Thymus (tissue), 14 donors: ENCODE data around the gene HSPA2. TPM values are rescaled to one million over a fixed set of nuclear protein-coding genes. Genes with fewer than 3 reads are reported as not detected.

Experiments
- DNase-seq, 9 donors: peaks; one replicate each; pipeline ENCODE4 v3.0.0-alpha.2; 2013; ENCODE audit warnings: low spot score in 9 of 9, low read depth in 6 of 9, missing footprints in 1 of 9
- H3K27ac ChIP-seq, 2 donors: one replicate each; pipeline ENCODE4 v1.5.1; 2013; ENCODE audit warnings: control low read depth in 1 of 2, low read depth in 1 of 2, low read length in 1 of 2, mild to moderate bottlenecking in 1 of 2, moderate library complexity in 1 of 2
- H3K27me3 ChIP-seq, 2 donors: one replicate each; pipeline ENCODE4 v1.5.1; 2013; ENCODE audit warnings: low read length in 1 of 2; ENCODE audit not compliant: control insufficient read depth in 2 of 2, insufficient read depth in 1 of 2
- H3K36me3 ChIP-seq, 2 donors: one replicate each; pipeline ENCODE4 v1.5.1; 2013; ENCODE audit warnings: low read length in 1 of 2, mild to moderate bottlenecking in 1 of 2, moderate library complexity in 1 of 2; ENCODE audit not compliant: control insufficient read depth in 2 of 2, insufficient read depth in 2 of 2
- H3K4me1 ChIP-seq, 2 donors: one replicate each; pipeline ENCODE4 v1.5.1; 2013; ENCODE audit warnings: low read length in 2 of 2; ENCODE audit not compliant: control insufficient read depth in 2 of 2, insufficient read depth in 2 of 2
- H3K4me3 ChIP-seq, 2 donors: one replicate each; pipeline ENCODE4 v1.5.1; 2013; ENCODE audit warnings: low read length in 2 of 2, control low read depth in 1 of 2, mild to moderate bottlenecking in 1 of 2
- H3K9me3 ChIP-seq, 2 donors: one replicate each; pipeline ENCODE4 v1.5.1; 2013; ENCODE audit warnings: low read length in 1 of 2, mild to moderate bottlenecking in 1 of 2; ENCODE audit not compliant: control insufficient read depth in 2 of 2, insufficient read depth in 1 of 2
- WGBS: extraction: QIAGEN DNeasy Blood & Tissue Kit; methylation state at CpG from one replicate; pipeline ENCODE4 v1.1.7; 2013; 5-methylcytosine and 5-hydroxymethylcytosine counted together
- long read RNA-seq, 10 donors: transcript quantifications; one replicate each; lab custom pipeline, GENCODE V29; 2026
- polyA plus RNA-seq: library from polyadenylated mRNA; stranded (reverse); fragments of 200-250 nt; gene quantifications from one replicate; pipeline ENCODE4 v1.2.3, GENCODE V29; 2013
- total RNA-seq: library from RNA; stranded (reverse); fragments of 120-200 nt; gene quantifications from one replicate; pipeline ENCODE4 v1.2.4, GENCODE V29; 2013
- donor health status: healthy.

The HSPA2 gene
- total RNA-seq: 3.0 TPM
- polyA plus RNA-seq: 7.7 TPM
- long read RNA-seq, donor 1: 0 reads
- long read RNA-seq, donor 2: 0 reads
- long read RNA-seq, donor 3, transcript HSPA2-201 (1 exons, 2,767 nt): major isoform, 11 of 11 reads
- long read RNA-seq, donor 3, partial matches to known transcripts: 0 of 11 reads
- long read RNA-seq, donor 3, other reads (novel, unspliced or antisense): 0 of 11 reads
- long read RNA-seq, donor 4, transcript HSPA2-201 (1 exons, 2,767 nt): major isoform, 7 of 7 reads
- long read RNA-seq, donor 4, partial matches to known transcripts: 0 of 7 reads
- long read RNA-seq, donor 4, other reads (novel, unspliced or antisense): 0 of 7 reads
- long read RNA-seq, donor 5, transcript HSPA2-201 (1 exons, 2,767 nt): major isoform, 14 of 14 reads
- long read RNA-seq, donor 5, partial matches to known transcripts: 0 of 14 reads
- long read RNA-seq, donor 5, other reads (novel, unspliced or antisense): 0 of 14 reads
- long read RNA-seq, donor 6, partial matches to known transcripts: 0 of 3 reads
- long read RNA-seq, donor 6, other reads (novel, unspliced or antisense): 0 of 3 reads
- long read RNA-seq, donor 7, transcript HSPA2-201 (1 exons, 2,767 nt): major isoform, 8 of 8 reads
- long read RNA-seq, donor 7, partial matches to known transcripts: 0 of 8 reads
- long read RNA-seq, donor 7, other reads (novel, unspliced or antisense): 0 of 8 reads
- long read RNA-seq, donor 8, transcript HSPA2-201 (1 exons, 2,767 nt): major isoform, 9 of 9 reads
- long read RNA-seq, donor 8, partial matches to known transcripts: 0 of 9 reads
- long read RNA-seq, donor 8, other reads (novel, unspliced or antisense): 0 of 9 reads
- long read RNA-seq, donor 9, partial matches to known transcripts: 0 of 1 reads
- long read RNA-seq, donor 9, other reads (novel, unspliced or antisense): 0 of 1 reads
- long read RNA-seq, donor 10, partial matches to known transcripts: 0 of 2 reads
- long read RNA-seq, donor 10, other reads (novel, unspliced or antisense): 0 of 2 reads

- Histone ChIP-seq H3K36me3 (no peaks in the 10 kb centered on the region), H3K27ac (peak within 1 kb of the TSS; percentile 27 to 77), H3K4me1 (peaks cover 13 to 33% of the 10 kb centered on the region in 2 donors), H3K9me3 (peaks cover 15 to 20% of the 10 kb centered on the region in 2 donors), H3K4me3 (peak within 1 kb of the TSS; percentile 79 to 81), H3K27me3 (peaks cover 35 to 65% of the 10 kb centered on the region in 2 donors)
- WGBS: 9% methylated on average over 79 of the region's 79 CpGs
- DNase-seq: peak; percentile 89 to 97 (median 94)
Measured at GRCh38 chr14:64540208-64541202, at the start of gene HSPA2. Gene HSPA2, plus strand, starts transcription at chr14:64540741. Its CDS starts 109 bp downstream, at chr14:64540850.

GRCh38 chr14:64491637-64492036 lies 48.9 kb upstream of the HSPA2 start:
- Histone ChIP-seq H3K27me3 (no peaks in the 10 kb centered on the region), H3K4me1 (peaks cover 0 to 3% of the 10 kb centered on the region in 2 donors), H3K9me3 (no peaks in the 10 kb centered on the region), H3K27ac (no peak overlapping the region), H3K4me3 (no peak overlapping the region), H3K36me3 (peaks cover 19 to 66% of the 10 kb centered on the region in 2 donors)
- DNase-seq: no peak
- 97% methylated on average over 2 of the region's 2 CpGs for whole genome bisulfite sequencing

GRCh38 chr14:64493455-64493854 lies 47.1 kb upstream of the HSPA2 start:
- WGBS: 96% methylated on average over 3 of the region's 3 CpGs

GRCh38 chr14:64495252-64495651 lies 45.3 kb upstream of the HSPA2 start:
- Histone ChIP-seq H3K4me1 (peaks cover 5 to 12% of the 10 kb centered on the region in 2 donors), H3K27ac (no peak overlapping the region), H3K36me3 (peaks cover 5 to 40% of the 10 kb centered on the region in 2 donors), H3K27me3 (no peaks in the 10 kb centered on the region), H3K4me3 (no peak overlapping the region), H3K9me3 (no peaks in the 10 kb centered on the region)
- DNase-seq: no peak

More at GRCh38 chr14:64493455-64493854, 47.1 kb upstream of the HSPA2 start:
- H3K27ac ChIP-seq: no peak overlapping the region
- no peak overlapping the region for H3K4me3 ChIP-seq
- no peaks in the 10 kb centered on the region for H3K27me3 ChIP-seq
- H3K36me3 ChIP-seq: peaks cover 5 to 56% of the 10 kb centered on the region in 2 donors
- H3K4me1 ChIP-seq: peaks cover 0 to 3% of the 10 kb centered on the region in 2 donors
- no peaks in the 10 kb centered on the region for H3K9me3 ChIP-seq
- no peak for DNase-seq

GRCh38 chr14:64496764-64497163 lies 43.8 kb upstream of the HSPA2 start:
- peaks cover 10 to 22% of the 10 kb centered on the region in 2 donors for H3K4me1 ChIP-seq
- DNase-seq: no peak
- no peak overlapping the region for H3K4me3 ChIP-seq
- H3K27me3 ChIP-seq: no peaks in the 10 kb centered on the region
- no peaks in the 10 kb centered on the region for H3K9me3 ChIP-seq
- no peak overlapping the region for H3K27ac ChIP-seq
- H3K36me3 ChIP-seq: peaks cover 5 to 34% of the 10 kb centered on the region in 2 donors

GRCh38 chr14:64500088-64500487 lies 40.5 kb upstream of the HSPA2 start:
- no peak for DNase-seq

GRCh38 chr14:64501411-64502171 lies 39.0 kb upstream of the HSPA2 start:
- peak overlapping the region; percentile 99 for H3K27ac ChIP-seq
- H3K4me1 ChIP-seq: peaks cover 16 to 38% of the 10 kb centered on the region in 2 donors
- no peaks in the 10 kb centered on the region for H3K9me3 ChIP-seq
- no peaks in the 10 kb centered on the region for H3K27me3 ChIP-seq
- peaks cover 0 to 8% of the 10 kb centered on the region in 2 donors for H3K36me3 ChIP-seq
- DNase-seq: peak in 7 of 9 donors; percentile 28 to 80 (median 50)
- peak overlapping the region; percentile 76 to 91 for H3K4me3 ChIP-seq
- 22% methylated on average over 8 of the region's 8 CpGs for WGBS

More at GRCh38 chr14:64500088-64500487, 40.5 kb upstream of the HSPA2 start:
- H3K4me3 ChIP-seq: no peak overlapping the region
- H3K27me3 ChIP-seq: no peaks in the 10 kb centered on the region
- peaks cover 3 to 19% of the 10 kb centered on the region in 2 donors for H3K36me3 ChIP-seq
- H3K4me1 ChIP-seq: peaks cover 16 to 29% of the 10 kb centered on the region in 2 donors
- H3K9me3 ChIP-seq: no peaks in the 10 kb centered on the region
- WGBS: 99% methylated on average over 1 of the region's 1 CpG
- peak overlapping the region in 1 of 2 donors; percentile 99 for H3K27ac ChIP-seq
